ENCODE results near the gene DDX51.

Gene DDX51

DNA sequence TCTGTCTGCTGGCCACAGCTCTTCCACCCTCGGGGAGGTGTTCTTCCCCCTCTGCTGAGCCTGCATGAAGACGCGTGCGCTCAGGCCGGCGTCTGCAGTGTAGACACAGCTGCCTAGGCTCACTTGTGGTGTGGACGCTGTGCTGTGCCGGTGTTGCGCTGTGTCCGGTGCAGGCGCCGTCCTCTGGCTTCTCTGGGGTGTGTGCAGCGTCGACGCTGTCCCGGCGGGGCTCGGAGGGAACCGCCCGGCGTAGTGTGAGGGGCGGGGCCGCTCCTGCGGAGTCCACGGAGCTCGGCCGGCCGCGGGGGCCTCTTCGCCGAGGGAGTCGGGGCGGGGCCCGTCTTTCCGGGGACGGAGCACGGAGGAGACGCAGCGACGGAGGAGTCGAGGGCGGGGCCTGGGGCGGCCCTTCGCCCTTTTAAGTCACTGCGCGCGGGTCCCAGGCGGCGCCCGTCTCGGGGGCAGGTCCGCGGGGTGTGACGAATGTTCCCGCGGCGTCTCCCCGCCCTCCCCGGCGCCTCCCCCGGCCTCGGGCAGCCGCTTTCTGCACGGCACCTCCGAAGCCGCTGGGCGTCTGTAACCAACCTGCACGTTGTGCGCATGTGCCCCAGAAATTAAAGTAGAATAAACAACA lies 45.4 kb upstream of the DDX51 start:
- TF ChIP-seq CTCF (IDR thresholded peaks at IDR 0.05; ENCODE audit: low read depth, low read length): no peak
- H3K4me3 ChIP-seq (ENCODE audit: low read depth, low read length): peak overlapping the region; percentile 56
- H3K36me3 ChIP-seq: no peaks in the 10 kb centered on the region
- H3K27ac ChIP-seq: peak overlapping the region; percentile 68
- H3K27me3 ChIP-seq (ENCODE audit: insufficient read depth, low read depth, severe bottlenecking): no peaks in the 10 kb centered on the region
- peak; percentile 93 for DNase-seq
- peaks cover 4% of the 10 kb centered on the region for H3K9me3 ChIP-seq (ENCODE audit: severe bottlenecking)

DNA sequence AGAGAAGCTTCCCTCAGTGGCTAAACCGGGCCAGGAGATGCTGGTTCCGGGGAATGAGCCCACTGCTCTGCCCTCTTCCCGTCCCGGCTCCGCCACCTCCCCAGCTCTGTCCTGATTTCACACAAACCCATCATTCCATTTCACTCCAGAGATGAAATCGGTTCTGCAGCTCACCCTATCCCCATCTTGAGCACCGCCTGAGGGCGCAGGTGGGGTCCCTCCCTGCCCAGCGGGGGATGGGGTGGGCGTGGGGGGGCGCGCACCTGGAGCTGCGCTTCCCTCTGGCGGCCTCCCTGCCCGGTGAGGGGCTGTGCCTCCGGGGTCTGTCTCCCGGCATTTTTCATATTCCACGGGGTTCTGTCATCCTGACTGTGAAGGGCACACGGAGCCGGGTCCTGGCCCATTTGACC lies 44.8 kb upstream of the DDX51 start:
- no peak for TF ChIP-seq CTCF (IDR thresholded peaks at IDR 0.05; ENCODE audit: low read depth, low read length)
- no peaks in the 10 kb centered on the region for H3K27me3 ChIP-seq (ENCODE audit: insufficient read depth, low read depth, severe bottlenecking)
- no peak for DNase-seq
- no peaks in the 10 kb centered on the region for H3K36me3 ChIP-seq
- H3K27ac ChIP-seq: peak overlapping the region; percentile 68; the same call in 1 of the 2 replicates
- peaks cover under 1% of the 10 kb centered on the region for H3K9me3 ChIP-seq (ENCODE audit: severe bottlenecking)
- peak overlapping the region; percentile 56 for H3K4me3 ChIP-seq (ENCODE audit: low read depth, low read length)

DNA sequence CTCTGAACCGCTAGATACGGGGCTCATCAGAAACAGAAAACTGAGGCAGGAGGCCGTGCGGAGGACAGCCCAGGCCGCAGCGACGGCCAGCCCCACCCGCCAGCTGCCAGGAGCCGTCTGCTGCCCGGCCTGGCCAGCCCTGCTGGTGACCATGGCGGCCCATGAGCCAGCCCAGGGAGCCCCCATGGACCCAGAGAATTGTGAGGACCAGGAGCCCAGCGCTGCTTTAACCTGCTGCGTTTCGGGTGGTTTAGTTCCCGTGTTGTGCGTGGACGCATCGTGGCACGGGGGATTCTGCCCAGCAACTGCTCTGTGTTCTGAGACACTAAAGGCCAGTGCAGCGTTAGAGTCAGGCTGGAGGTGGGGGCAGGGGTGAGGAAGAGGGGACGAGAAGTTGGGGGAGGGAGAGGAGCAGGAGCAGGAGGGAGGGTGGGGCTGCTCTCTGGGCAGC lies 44.4 kb upstream of the DDX51 start:
- no peak overlapping the region for H3K27ac ChIP-seq
- no peak overlapping the region for H3K4me3 ChIP-seq (ENCODE audit: low read depth, low read length)
- no peak for DNase-seq

GRCh38 chr12:132187646-132188450 lies 43.7 kb upstream of the DDX51 start:
- no peaks in the 10 kb centered on the region for H3K9me3 ChIP-seq (ENCODE audit: severe bottlenecking)
- no peak for TF ChIP-seq CTCF (IDR thresholded peaks at IDR 0.05; ENCODE audit: low read depth, low read length)
- no peaks in the 10 kb centered on the region for H3K36me3 ChIP-seq
- no peak for DNase-seq
- H3K4me3 ChIP-seq (ENCODE audit: low read depth, low read length): no peak overlapping the region
- H3K27me3 ChIP-seq (ENCODE audit: insufficient read depth, low read depth, severe bottlenecking): no peaks in the 10 kb centered on the region
- H3K27ac ChIP-seq: no peak overlapping the region

More for the DNA sequence above, 44.4 kb upstream of the DDX51 start:
- no peaks in the 10 kb centered on the region for H3K9me3 ChIP-seq (ENCODE audit: severe bottlenecking)
- H3K27me3 ChIP-seq (ENCODE audit: insufficient read depth, low read depth, severe bottlenecking): no peaks in the 10 kb centered on the region
- no peak for TF ChIP-seq CTCF (IDR thresholded peaks at IDR 0.05; ENCODE audit: low read depth, low read length)
- no peaks in the 10 kb centered on the region for H3K36me3 ChIP-seq

DNA sequence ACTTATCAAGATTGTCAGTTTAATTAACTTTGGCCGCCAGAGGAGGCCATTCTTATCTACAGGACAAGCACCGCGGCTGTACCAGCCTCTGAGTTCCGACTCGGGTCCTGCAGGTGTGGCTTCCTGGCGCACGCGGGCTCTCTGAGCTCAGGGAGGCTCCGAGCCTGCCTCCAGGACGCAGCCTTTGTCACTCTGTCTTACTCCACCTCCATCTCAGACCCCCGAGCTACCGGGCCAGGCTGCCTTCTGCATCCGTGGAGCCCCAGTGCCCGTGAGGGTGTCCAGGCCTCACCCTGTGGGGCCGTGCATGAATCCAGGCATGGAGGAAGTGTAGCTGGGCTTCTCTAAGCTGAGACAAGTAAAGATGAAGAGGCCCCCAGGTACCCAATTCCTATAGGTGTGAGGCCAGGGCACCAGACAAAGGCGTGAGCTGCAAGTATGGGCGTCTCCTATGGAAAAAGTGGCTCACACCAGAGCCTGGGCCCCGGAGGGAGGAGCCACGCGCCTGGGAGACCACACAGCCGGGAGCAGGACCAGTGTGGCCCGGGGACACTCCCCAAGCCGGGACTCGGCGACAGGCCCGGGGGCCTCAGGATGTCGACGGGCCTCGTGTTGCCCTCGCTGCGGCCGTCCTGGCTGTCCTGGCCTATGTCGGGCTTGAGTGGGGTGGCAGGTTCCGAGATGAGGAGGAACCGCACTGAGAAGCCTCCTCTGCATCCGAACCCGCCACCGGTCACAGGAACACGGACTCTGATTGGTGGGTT lies 42.9 kb upstream of the DDX51 start:
- Histone ChIP-seq H3K9me3 (ENCODE audit: severe bottlenecking) (no peaks in the 10 kb centered on the region), H3K4me3 (ENCODE audit: low read depth, low read length) (no peak overlapping the region), H3K27ac (no peak overlapping the region), H3K27me3 (ENCODE audit: insufficient read depth, low read depth, severe bottlenecking) (no peaks in the 10 kb centered on the region), H3K36me3 (no peaks in the 10 kb centered on the region)
- DNase-seq: no peak
- no peak for TF ChIP-seq CTCF (IDR thresholded peaks at IDR 0.05; ENCODE audit: low read depth, low read length)
